Endothelial cell of umbilical vein (primary cell): Measurements from ENCODE around the gene GFOD1. TPM values are rescaled to one million over a fixed set of nuclear protein-coding genes. Genes with fewer than 3 reads are reported as not detected.

Experiments
- BruUV-seq: library from RNA; stranded (reverse); fragments of 400-500 nt; replicated peaks from 2 replicates; lab custom pipeline; 2021; lab: Mats Ljungman, UMichigan
- CTCF ChIA-PET: fragments of 300-600, 350-600 bp; sonication (Branson Sonifier 250); formaldehyde crosslinking; loops from one replicate; lab custom pipeline; 2021; ENCODE audit warnings: antibody characterized with exemption, inconsistent platforms; lab: Charles Lee
- POLR2A ChIA-PET: fragments of 300-600, 350-600 bp; sonication (Branson Sonifier 250); formaldehyde crosslinking; loops from one replicate; lab custom pipeline; 2021; ENCODE audit warnings: antibody characterized with exemption, inconsistent platforms; lab: Charles Lee
- DNase-seq: peaks from one replicate; pipeline ENCODE4 v3.0.0-alpha.2; 2011; ENCODE audit warnings: low read depth, low spot score
- FAIRE-seq: peaks from 2 replicates; lab custom pipeline; 2011; peaks lifted over from hg19 to GRCh38; lab: Jason Lieb, UNC
- H2AFZ ChIP-seq: 2 replicates; pipeline ENCODE4 v1.6.0; 2012; ENCODE audit warnings: low read depth, low read length, control low read depth, inconsistent platforms
- H3K27ac ChIP-seq: 2 replicates; pipeline ENCODE4 v1.5.1; 2011; ENCODE audit warnings: low read depth, mild to moderate bottlenecking, control low read depth, low read length, moderate library complexity; ENCODE audit not compliant: insufficient read depth
- H3K27me3 ChIP-seq, 2 experiments: 2 replicates each; pipeline versions ENCODE4 v1.6.0 to v1.6.1; 2011; ENCODE audit warnings: low read length in 2 of 2, mixed read lengths in 1 of 2; ENCODE audit not compliant: control insufficient read depth in 2 of 2, insufficient read depth in 2 of 2
- H3K36me3 ChIP-seq, 2 experiments: 2 replicates in 1 of 2; 3 replicates in 1 of 2; pipeline ENCODE4 v1.5.1; 2011; ENCODE audit warnings: low read length in 2 of 2, mild to moderate bottlenecking in 1 of 2, moderate library complexity in 1 of 2; ENCODE audit not compliant: control insufficient read depth in 2 of 2, insufficient read depth in 2 of 2; ENCODE audit errors: extremely low read depth in 1 of 2
- H3K4me1 ChIP-seq: 3 replicates; pipeline ENCODE4 v1.5.1; 2011; ENCODE audit warnings: mild to moderate bottlenecking, low read length; ENCODE audit not compliant: control insufficient read depth, insufficient read depth; ENCODE audit errors: extremely low read depth
- H3K4me2 ChIP-seq: 2 replicates; pipeline ENCODE4 v1.6.1; 2011; ENCODE audit warnings: low read length, control low read depth, mixed read lengths; ENCODE audit not compliant: insufficient read depth
- H3K4me3 ChIP-seq, 3 experiments: fragments of 200-600 bp in 1 of 3; sonication (generic), shearing (Covaris generic) in 1 of 3; replicated peaks in 1 of 3; 2 replicates each; pipeline ENCODE4 v1.5.1; 2011 to 2016; ENCODE audit warnings: control low read depth in 3 of 3, low read length in 3 of 3, mild to moderate bottlenecking in 2 of 3, inconsistent platforms in 1 of 3, low read depth in 1 of 3, moderate library complexity in 1 of 3; ENCODE audit not compliant: insufficient read depth in 1 of 3
- H3K79me2 ChIP-seq: 2 replicates; pipeline ENCODE4 v1.6.0; 2012; ENCODE audit warnings: low read length, inconsistent platforms; ENCODE audit not compliant: control insufficient read depth, insufficient read depth
- H3K9ac ChIP-seq: replicated peaks from 2 replicates; pipeline ENCODE3; 2011; ENCODE audit warnings: low read length, control low read depth; ENCODE audit not compliant: insufficient read depth; ENCODE audit errors: extremely low read depth
- H3K9me1 ChIP-seq: replicated peaks from 3 replicates; pipeline ENCODE4 v1.6.0; 2011; ENCODE audit warnings: mild to moderate bottlenecking, low read length; ENCODE audit not compliant: control insufficient read depth, insufficient read depth; ENCODE audit errors: extremely low read depth
- H3K9me3 ChIP-seq: replicated peaks from 2 replicates; pipeline ENCODE4 v1.5.1; 2012; ENCODE audit warnings: low read length, inconsistent platforms; ENCODE audit not compliant: control insufficient read depth, insufficient read depth
- H4K20me1 ChIP-seq: replicated peaks from 2 replicates; pipeline ENCODE3; 2011; ENCODE audit warnings: mild to moderate bottlenecking, low read length; ENCODE audit not compliant: control insufficient read depth, insufficient read depth; ENCODE audit errors: extremely low read depth
- CTCF ChIP-seq, 2 donors: IDR thresholded peaks; 1 replicate in 1 of 2; 2 replicates in 1 of 2; pipeline ENCODE4 v1.5.1; 2011; ENCODE audit warnings: low read length in 2 of 2, mild to moderate bottlenecking in 2 of 2, moderate library complexity in 2 of 2, control low read depth in 1 of 2, inconsistent platforms in 1 of 2, low read depth in 1 of 2; ENCODE audit not compliant: insufficient read depth in 1 of 2; ENCODE audit errors: extremely low read depth in 1 of 2
- EZH2 ChIP-seq: IDR thresholded peaks from 2 replicates; pipeline ENCODE4 v1.6.1; 2012; ENCODE audit warnings: borderline replicate concordance, low read depth, mild to moderate bottlenecking, moderate library complexity, low read length, inconsistent platforms; ENCODE audit not compliant: severe bottlenecking
- FOS ChIP-seq: IDR thresholded peaks from 2 replicates; pipeline ENCODE4 v1.6.1; 2011; ENCODE audit warnings: mild to moderate bottlenecking, low read length, moderate library complexity, borderline replicate concordance; ENCODE audit not compliant: insufficient read depth
- GATA2 ChIP-seq: IDR thresholded peaks from 2 replicates; pipeline ENCODE4 v1.7.0; 2011; ENCODE audit warnings: low read depth, mild to moderate bottlenecking, moderate library complexity, mixed read lengths, low read length; ENCODE audit not compliant: insufficient read length, insufficient read depth
- JUN ChIP-seq: IDR thresholded peaks from 2 replicates; pipeline ENCODE4 v1.6.1; 2011; ENCODE audit warnings: borderline replicate concordance, low read depth; ENCODE audit not compliant: insufficient read length, insufficient read depth
- MAX ChIP-seq: IDR thresholded peaks from 2 replicates; pipeline ENCODE4 v1.6.1; 2011; ENCODE audit not compliant: insufficient read depth, insufficient read length
- MYC ChIP-seq: IDR thresholded peaks from one replicate; pipeline ENCODE4 v1.6.1; 2011; ENCODE audit warnings: mild to moderate bottlenecking, low read depth, low read length
- POLR2A ChIP-seq: IDR thresholded peaks from 2 replicates; pipeline ENCODE4 v1.6.1; 2012; ENCODE audit warnings: low read depth, mild to moderate bottlenecking, control low read depth, low read length
- POLR2AphosphoS5 ChIP-seq: IDR thresholded peaks from 2 replicates; pipeline ENCODE4 v1.6.1; 2012; ENCODE audit warnings: low read depth, mild to moderate bottlenecking, control low read depth, low read length, moderate library complexity; ENCODE audit not compliant: insufficient read depth
- dilution Hi-C: fragments of 300-500 bp; cut with MboI; formaldehyde crosslinking; loops from one replicate; pipeline ENCODE4 v1.15.0; 2019; ENCODE audit warnings: low sequenced_read_pairs; ENCODE audit not compliant: extremely low pct_ligation_motif_present
- intact Hi-C: fragments of 100-400 bp; cut with micrococcal nuclease; formaldehyde crosslinking; loops from one replicate; pipeline ENCODE4 v1.10.0; 2022
- polyA plus RNA-seq, 4 experiments: library from polyadenylated mRNA; depleted of rRNA in 3 of 4; stranded (reverse) in 3 of 4; unstranded in 1 of 4; fragments of >200 nt; gene quantifications; 2 replicates each; pipeline versions ENCODE4 v1.2.1 to v1.2.3, GENCODE V29; 2011 to 2012; ENCODE audit warnings: missing spikeins in 1 of 4
- total RNA-seq: library from RNA; stranded (reverse); gene quantifications from 2 replicates; pipeline ENCODE4 v1.2.3, GENCODE V29; 2021

The GFOD1 gene
- total and polyA plus RNA-seq, 2 donors (not counting 3 experiments of a cell fraction or from before 2014, with no cell fraction given), result 12.1 to 24.1 TPM

GRCh38 chr6:13359287-13359686, 128.1 kb downstream of the GFOD1 start:
- Histone ChIP-seq H3K79me2 (no peaks in the 10 kb centered on the region), H3K36me3 (peaks cover 0 to 6% of the 10 kb centered on the region in 2 experiments), H3K9ac (no peak overlapping the region), H3K9me1 (no peaks in the 10 kb centered on the region), H3K4me2 (no peak overlapping the region), H3K27ac (no peak overlapping the region), H3K9me3 (no peaks in the 10 kb centered on the region), H4K20me1 (no peaks in the 10 kb centered on the region), H3K4me3 (no peak overlapping the region), H3K4me1 (peaks cover 24% of the 10 kb centered on the region), H3K27me3 (no peaks in the 10 kb centered on the region), H2AFZ (no peak overlapping the region)
- dilution Hi-C loops, result no loop called here
- no TSS peak for BruUV-seq
- intact Hi-C loops, result no loop called here
- POLR2A ChIA-PET, result no interaction called here
- DNase-seq, result no peak
- no peak for FAIRE-seq
- no peak for TF ChIP-seq POLR2A
- no peak for TF ChIP-seq JUN
- TF ChIP-seq CTCF (IDR thresholded peaks at IDR 0.05; ENCODE audit: extremely low read depth in 1 of 2, insufficient read depth in 1 of 2, low read depth in 1 of 2, low read length in 2 of 2), result no peak
- no peak for TF ChIP-seq POLR2AphosphoS5
- TF ChIP-seq EZH2, result no peak
- no peak for TF ChIP-seq MYC
- TF ChIP-seq MAX, result no peak
- no peak for TF ChIP-seq FOS
- no peak for TF ChIP-seq GATA2
- CTCF ChIA-PET, result interaction anchor here (1.4 kb wide), 1 partner anchor 179 kb away, joined by 3 read pairs; no protein-coding TSS in a partner anchor
